ENCODE data around the gene MBD1.
A peak's percentile ranks its signal among the peaks of the same experiment; 100 is the strongest.
"Not testable (repeated sequence)": the region's sequence is repeated elsewhere in the genome, so short reads cannot be mapped to it uniquely, and the experiment has no call there.

Gene MBD1

DNA sequence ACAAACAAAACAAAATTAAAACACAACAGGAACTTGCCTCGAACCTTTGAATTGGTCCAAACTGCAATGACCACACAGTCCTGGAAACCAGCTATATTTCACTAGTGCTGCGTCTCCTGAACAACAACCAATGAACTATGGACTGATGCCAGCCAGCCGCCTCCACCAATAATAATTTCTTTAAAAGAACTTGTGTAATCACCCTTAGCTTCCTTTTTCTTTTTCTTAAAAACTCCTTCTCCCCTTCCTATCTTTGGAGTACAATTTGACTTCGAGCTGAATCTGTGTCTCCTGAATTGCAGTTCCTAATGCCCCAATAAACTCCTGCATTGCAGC lies 7.8 kb upstream of the MBD1 start:
- TF ChIP-seq, protein P1, sequence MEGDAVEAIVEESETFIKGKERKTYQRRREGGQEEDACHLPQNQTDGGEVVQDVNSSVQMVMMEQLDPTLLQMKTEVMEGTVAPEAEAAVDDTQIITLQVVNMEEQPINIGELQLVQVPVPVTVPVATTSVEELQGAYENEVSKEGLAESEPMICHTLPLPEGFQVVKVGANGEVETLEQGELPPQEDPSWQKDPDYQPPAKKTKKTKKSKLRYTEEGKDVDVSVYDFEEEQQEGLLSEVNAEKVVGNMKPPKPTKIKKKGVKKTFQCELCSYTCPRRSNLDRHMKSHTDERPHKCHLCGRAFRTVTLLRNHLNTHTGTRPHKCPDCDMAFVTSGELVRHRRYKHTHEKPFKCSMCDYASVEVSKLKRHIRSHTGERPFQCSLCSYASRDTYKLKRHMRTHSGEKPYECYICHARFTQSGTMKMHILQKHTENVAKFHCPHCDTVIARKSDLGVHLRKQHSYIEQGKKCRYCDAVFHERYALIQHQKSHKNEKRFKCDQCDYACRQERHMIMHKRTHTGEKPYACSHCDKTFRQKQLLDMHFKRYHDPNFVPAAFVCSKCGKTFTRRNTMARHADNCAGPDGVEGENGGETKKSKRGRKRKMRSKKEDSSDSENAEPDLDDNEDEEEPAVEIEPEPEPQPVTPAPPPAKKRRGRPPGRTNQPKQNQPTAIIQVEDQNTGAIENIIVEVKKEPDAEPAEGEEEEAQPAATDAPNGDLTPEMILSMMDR (IDR thresholded peaks at IDR 0.05; ENCODE audit: control insufficient read depth, insufficient read depth, low read depth, low read length, missing control alignments), result no peak
- DNase-seq (ENCODE audit: low read depth), result no peak
- no peak overlapping the region for H3K4me3 ChIP-seq (ENCODE audit: control insufficient read depth, low read depth, low read length)

DNA sequence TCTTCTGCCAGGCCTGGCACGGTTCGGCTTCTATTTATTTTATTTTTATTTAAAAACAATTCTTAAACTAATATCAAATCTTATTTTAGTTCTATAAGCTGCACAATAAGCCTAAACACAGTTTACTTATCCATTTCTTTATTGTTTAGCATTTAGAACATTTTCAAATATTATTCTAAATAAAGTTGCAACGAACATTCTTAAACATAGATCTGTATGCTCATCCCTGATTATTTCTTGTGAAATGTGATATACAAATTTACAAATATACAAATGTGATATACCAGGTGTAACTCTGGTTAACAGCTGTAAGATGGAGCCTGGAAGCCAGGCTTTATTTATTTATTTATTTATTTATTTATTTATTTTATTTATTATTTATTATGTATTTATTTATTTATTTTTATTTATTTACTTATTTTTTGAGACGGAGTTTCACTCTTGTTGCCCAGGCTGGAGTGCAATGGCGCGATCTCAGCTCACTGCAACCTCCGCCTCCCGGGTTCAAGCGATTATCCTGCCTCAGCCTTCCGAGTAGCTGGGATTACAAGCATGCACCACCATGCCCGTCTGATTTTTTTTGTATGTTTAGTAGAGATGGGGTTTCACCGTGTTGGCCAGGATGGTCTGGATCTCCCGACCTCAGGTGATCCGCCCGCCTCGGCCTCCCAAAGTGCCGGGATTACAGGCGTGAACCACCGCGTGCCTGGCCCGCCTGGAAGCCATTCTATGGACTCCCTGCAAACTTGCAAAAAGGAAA lies 7.2 kb upstream of the MBD1 start:
- H3K4me3 ChIP-seq (ENCODE audit: control insufficient read depth, low read depth, low read length), result peak overlapping the region; percentile 98
- DNase-seq (ENCODE audit: low read depth), result not testable (repeated sequence)

GRCh38 chr18:50287441-50288347 lies 6.4 kb upstream of the MBD1 start, which contains the start of gene CXXC1:
Gene CXXC1, minus strand, starts transcription at chr18:50287692. Its CDS starts 103 bp downstream, at chr18:50287589.
- peak within 1 kb of the TSS; percentile 98 for H3K4me3 ChIP-seq (ENCODE audit: control insufficient read depth, low read depth, low read length)
- peak; percentile 99 for DNase-seq (ENCODE audit: low read depth)
- TF ChIP-seq, protein P1 (IDR thresholded peaks at IDR 0.05; ENCODE audit: control insufficient read depth, insufficient read depth, low read depth, low read length, missing control alignments), result peak; percentile 58

GRCh38 chr18:50287028-50287440 lies 5.7 kb upstream of the MBD1 start:
- DNase-seq (ENCODE audit: low read depth), result no peak
- TF ChIP-seq, protein P1 (IDR thresholded peaks at IDR 0.05; ENCODE audit: control insufficient read depth, insufficient read depth, low read depth, low read length, missing control alignments), result no peak
- H3K4me3 ChIP-seq (ENCODE audit: control insufficient read depth, low read depth, low read length), result peak overlapping the region; percentile 98

DNA sequence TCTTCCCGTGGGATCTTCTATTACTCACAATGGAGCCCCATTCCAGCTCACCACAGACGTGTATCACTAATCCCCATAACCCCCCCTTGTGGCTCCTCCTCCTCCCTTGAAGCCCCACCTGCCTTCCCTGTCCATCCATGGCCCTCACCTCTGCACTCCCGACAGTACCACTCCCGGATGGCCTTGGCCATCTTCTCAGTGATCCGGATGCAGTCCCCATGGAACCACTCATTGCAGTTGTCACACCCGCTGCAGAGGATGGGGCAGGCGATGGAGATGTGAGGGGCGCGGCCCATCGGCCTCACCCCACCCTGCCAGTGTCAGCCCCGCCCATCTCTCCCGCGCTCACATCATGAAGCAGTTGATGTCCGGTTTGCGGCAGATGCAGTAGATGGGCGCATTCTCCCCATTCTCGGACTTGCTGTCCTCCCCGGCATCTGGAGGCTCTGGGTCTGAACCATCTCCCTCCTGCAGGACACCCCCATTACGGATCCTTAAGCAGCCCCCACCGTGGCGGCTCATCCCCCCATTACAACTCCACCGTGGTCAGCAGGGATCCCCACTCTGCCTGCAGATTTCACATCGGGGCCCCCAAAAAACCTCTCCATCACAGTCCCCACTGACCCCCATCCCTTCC lies 5.2 kb upstream of the MBD1 start:
- peak overlapping the region; percentile 98 for H3K4me3 ChIP-seq (ENCODE audit: control insufficient read depth, low read depth, low read length)
- TF ChIP-seq, protein P1 (IDR thresholded peaks at IDR 0.05; ENCODE audit: control insufficient read depth, insufficient read depth, low read depth, low read length, missing control alignments), result no peak
- no peak for DNase-seq (ENCODE audit: low read depth)

DNA sequence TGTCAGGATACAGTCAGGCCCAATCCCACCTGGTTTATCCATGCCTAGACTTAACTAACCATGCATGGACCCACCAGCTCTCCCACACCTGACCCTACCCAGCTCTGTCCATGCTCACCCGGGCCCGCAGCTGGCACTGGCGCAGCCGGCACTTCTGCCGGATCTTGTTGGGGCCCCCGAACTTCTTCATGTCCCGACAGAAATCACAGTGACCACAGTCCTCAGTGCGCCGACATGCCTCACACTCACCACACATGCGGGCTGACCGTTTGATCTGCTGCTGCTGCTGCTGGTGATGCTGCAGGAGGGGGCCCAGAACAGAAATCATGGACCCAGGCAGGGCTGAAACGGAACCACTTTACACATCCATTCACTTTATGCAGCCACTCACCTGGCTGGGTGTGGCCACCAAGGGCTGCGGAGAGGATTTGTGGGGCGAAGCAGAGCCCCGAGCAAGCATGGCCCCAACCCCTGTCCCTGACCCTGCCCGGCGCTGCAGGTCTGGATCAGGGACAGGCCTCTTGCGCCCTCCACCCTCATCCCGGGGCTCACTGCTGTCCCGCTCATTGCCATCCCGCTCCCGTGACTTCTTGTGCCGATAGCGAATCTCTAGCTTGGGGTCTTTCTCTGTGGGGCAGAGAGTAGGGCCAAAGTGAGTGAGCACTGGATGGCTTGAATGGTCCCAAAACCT lies 4.5 kb upstream of the MBD1 start:
- no peak overlapping the region for H3K4me3 ChIP-seq (ENCODE audit: control insufficient read depth, low read depth, low read length)
- no peak for DNase-seq (ENCODE audit: low read depth)
- TF ChIP-seq, protein P1 (IDR thresholded peaks at IDR 0.05; ENCODE audit: control insufficient read depth, insufficient read depth, low read depth, low read length, missing control alignments), result no peak
